ENCODE results near the gene CNIH1. TPM values are rescaled to one million over a fixed set of nuclear protein-coding genes. Genes with fewer than 3 reads are reported as not detected.

The CNIH1 gene
- polyA plus RNA-seq (2013, experiment 1 of 2; ENCODE audit: insufficient read length): 144 TPM
- polyA plus RNA-seq (2013, experiment 2 of 2; ENCODE audit: insufficient read length): 128 TPM

- peak; percentile 91 for DNase-seq
These were observed at the start of gene CNIH1 for GRCh38 chr14:54440873-54441868. Gene CNIH1, minus strand, starts transcription at chr14:54441374. Its CDS starts 47 bp downstream, at chr14:54441327.

DNA sequence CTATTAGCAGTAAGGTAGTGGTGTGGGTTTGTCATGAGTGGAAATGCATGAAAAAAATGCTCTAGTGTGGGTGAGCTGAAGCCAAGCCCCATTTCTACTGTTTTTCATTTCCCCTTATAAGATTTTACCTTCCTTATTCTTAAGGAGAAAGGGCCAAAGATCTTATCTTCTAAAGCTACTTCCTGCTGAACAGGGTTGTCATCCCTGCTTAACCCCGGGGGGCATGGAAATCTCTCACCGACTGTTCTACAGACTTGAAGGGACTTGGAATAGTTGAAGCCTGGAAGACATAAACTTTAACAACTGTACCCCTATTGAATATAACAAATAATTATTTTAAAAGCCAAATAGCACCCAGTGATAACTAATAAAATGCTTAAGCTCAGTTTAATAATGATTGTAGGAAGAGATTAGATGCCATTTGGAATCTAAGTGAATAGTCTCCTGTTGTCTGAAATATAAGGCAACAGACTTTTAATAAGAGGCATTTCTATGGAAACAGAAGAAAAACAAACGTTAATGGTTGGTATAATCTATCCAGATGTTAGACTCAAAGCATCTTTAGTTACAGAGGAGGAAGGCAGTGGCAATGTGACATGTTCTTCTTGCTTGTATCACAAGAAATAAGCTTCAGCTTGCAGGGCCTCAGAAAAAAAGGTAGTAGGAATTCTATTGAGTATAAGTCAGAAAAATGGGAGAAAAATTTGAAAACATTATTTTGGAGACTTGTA is 49.4 kb upstream of the CNIH1 start:
- no peak for DNase-seq

- no peak for DNase-seq
These were observed 48.7 kb upstream of the CNIH1 start for GRCh38 chr14:54489731-54490444.

- DNase-seq: no peak
These were observed 48.1 kb upstream of the CNIH1 start for GRCh38 chr14:54489318-54489683.

DNA sequence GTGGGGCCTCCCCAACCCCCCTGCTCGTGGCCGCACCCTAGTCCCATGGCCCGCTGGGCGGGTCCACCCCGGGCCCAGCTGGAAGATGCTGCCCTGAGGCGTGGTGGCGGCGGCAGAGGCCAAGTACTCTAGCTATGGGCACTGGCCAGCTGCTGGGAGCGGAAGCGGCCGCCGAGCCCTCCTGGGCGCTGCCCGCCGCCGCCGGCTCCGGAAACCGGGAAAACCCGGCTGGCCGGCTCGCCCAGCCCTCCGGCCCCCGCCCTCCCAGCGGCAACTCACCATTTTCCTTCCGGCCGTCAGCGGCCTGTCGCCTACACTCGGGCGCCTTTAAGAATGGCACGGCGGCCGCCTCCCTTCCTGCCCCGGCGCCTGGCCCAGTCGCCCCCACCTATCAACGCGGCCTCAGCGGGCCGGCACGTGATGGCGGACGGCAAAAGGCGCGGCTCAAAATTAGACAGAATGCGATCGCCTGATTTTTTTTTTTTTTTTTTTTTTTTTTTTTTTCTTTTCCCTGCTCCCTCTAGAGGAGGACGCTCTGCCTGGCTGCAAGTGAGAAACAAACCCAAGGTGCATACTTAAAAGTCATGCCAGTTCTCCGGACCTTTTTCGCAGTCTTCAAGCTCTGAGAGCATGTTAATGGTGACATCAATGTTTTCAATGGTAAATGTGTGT is 47.6 kb upstream of the CNIH1 start, which contains the start of gene GMFB:
Gene GMFB, minus strand, starts transcription at position 335 of the 672 bp plus-strand sequence. Its CDS starts 53 bp downstream, at position 282.
- DNase-seq: peak; percentile 95

GRCh38 chr14:54488318-54488645 is 47.1 kb upstream of the CNIH1 start:
- no peak for DNase-seq

DNA sequence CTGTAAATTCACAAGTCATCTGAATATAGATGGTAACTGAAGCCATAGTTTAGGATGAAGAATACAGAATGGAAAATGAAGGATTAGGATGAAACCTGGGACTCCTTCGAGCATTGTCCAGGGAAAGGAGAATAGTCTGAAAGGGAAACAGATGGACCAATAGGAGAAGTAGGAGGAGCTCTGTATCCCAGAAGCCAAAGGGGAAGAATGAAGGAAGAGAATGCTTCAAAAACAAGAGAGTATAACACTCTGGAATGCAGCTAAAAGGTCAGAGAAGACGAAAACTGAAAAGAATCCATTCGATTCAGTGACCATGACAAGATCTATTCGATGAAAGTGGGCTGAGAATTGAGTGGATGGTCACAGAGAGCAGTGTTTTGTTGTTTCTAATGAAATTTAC is 46.6 kb upstream of the CNIH1 start:
- peak; percentile 73 for DNase-seq

DNA sequence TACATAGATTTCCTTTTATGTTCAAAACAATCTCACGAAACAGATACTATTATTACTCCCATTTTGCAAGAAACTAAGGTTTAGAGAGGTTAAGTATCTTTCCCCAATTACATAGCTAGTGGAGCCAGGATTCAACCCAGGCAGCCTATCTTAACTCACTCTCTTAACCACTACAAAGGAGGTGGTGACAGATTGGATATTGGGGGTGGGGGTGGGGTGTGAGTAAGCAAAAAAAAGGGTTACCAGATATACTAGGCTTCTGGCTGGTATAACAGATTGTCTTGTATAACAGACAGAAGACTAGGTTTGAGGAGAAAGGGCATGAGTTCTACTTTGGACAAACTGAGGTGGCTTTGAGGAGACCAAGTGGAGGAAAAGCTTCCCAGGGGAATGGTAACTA is 45.5 kb upstream of the CNIH1 start:
- no peak for DNase-seq

- DNase-seq: no peak
These were observed 42.7 kb upstream of the CNIH1 start for GRCh38 chr14:54483846-54484245.

- DNase-seq: no peak
These were observed 42.0 kb upstream of the CNIH1 start for GRCh38 chr14:54483073-54483745.

DNA sequence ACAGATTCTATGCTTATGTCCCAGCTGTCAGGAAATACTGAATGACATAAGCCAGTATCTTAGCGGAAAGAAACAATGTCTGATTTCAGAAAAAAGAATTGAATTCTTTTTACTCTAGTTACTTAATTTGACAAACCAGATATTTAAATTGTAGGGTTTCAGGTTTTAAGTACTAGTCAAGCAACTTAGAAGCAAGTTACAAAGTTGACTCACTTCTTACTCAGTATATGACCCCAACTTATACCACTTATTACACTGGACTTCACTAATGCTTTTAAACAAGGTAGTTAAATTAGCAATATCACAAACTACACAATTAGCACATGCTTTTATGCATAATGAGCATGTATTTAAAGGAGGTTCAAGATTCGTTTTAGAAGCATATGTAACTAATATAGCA is 40.5 kb upstream of the CNIH1 start:
- no peak for DNase-seq

DNA sequence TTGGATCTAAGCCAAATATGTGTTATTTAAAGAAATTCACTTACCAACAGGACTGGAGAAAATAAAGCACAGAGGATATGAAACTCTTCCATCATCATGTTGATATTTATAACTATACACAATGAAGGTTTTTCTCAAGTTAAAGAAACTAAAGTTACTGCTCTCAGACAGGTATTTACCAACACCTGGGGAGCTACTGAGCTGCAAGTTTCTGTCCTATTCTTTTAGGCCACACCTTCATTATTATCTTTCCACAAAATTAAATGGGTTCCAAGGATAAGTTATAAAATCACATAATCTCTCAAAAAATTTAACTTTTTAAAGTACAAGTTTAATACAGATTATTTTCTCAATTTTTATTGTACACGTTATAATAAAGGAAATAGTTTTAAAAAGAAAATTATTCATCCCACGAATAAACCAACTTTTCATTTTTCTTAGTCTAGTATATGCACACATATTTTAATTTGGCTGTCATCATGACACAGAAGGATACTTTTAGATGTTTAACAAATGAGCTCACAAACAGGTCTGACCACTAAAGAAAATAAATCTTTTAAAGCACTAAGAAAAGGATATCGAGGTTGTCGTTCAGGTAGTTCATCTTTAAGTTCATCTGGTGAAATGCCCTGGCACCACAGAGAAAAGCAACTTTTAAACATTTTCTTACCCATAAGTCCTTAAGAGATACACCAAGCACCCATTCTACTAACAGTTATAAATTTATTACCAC is 39.8 kb upstream of the CNIH1 start:
- DNase-seq: peak; percentile 25

GRCh38 chr14:54478636-54479215 is 37.6 kb upstream of the CNIH1 start:
- DNase-seq: no peak

DNA sequence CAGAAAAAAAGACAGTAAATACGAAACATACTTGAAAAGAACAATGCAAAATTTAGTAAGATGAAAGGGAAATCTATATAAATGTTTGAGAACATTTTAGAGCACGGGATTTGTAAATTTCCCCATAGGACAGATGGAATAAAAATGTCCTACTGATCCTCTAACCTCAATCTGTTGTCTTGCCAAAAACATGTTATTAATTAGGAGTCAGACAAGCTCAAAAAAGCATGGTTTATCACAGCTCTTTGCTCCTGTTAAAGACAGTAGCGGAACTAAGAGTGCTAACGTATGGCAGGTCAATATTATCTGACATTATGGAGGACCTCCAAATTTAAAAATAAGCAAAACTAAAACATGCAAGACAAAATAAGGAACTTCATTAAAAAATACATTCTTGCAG is 34.7 kb upstream of the CNIH1 start:
- DNase-seq: no peak

DNA sequence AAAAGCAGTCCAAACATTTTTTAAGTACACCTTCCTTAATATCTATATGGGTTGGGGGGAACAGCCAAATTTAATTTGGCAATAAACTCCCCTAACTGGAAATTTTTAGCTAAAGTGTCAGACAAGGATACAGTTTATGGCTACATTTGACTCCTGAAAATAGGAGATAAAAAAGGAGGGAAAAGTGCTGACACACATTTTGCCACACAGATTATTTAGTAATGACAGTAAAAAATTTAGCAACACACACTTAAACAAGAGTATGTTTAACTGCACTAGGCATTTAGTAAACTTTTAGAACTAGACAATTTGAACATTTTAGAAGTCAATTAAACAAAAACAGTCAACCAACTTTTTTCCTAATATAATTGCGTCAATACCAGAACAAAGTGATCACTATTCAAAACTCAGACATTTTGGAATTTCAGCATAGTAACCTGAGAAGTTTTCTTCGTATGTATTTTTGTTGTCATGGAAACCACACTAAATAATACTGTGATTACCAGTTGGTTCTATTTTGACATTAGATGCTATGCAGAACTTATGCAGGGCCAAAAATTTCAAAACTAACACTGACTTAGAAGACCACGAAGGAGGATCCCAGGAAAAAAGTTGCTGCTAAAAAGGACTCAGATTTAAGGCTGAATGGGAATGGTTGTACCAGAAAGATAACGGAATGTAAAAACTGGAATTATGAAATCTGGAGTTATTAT is 34.2 kb upstream of the CNIH1 start:
- DNase-seq: peak; percentile 9

- DNase-seq: no peak
These were observed 33.1 kb upstream of the CNIH1 start for GRCh38 chr14:54474232-54474793.

DNA sequence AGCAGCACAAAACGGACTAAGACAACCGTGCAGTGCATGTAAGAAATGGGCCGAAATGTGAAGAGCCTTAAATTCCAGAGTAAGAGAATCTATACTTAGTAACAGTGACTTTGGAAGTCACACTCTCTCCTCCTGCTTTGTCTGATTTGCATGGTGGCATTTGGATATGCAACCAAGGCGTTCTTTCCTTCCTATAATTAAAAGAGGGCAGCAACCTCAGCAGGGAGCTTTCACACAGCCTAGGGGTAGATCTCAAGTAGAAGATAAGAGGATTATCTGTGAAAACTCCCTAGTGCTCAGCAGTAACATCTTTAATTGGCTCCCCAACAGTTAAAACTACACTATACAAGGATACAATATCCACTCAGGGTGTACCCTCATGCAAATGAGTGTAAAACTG is 31.1 kb upstream of the CNIH1 start:
- no peak for DNase-seq

DNA sequence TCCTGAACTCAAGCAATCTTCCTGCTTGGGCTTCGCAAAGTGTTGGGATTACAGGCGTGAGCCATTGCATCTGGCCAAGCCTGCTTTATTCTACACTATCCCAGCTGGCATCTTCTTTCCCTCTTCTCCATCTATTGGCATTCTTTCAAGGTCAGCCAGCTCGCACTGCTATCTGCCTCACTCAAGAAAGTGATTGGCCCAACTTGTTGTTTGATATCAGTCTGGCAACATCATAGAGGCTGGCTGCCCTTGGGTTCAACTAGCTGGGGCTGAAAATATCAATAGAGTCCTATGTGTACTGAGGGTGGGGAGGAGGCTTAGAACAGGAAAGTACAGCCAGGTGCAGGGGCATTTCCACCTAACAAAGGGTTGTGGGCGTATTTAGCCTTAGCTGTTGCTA is 30.5 kb upstream of the CNIH1 start:
- DNase-seq: no peak

DNA sequence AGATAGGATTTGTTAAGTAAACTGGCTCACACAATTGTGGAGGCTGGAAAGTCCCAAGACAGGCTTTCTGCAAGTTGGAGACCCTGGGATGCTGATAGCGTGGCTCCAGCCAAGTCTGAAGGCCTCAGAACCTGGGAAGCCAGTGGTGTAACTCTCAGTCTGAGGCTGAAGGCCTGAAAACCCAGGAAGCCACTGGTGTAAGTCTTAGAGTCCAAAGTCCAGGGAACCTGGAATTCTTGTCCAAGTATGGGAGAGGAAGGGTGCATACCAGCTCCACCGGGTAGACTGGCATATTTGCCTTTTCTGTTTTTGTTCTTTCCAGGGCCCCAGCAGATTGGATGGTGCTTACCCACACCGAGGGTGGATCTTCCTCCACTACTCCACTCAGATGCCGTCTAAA is 29.5 kb upstream of the CNIH1 start:
- no peak for DNase-seq

DNA sequence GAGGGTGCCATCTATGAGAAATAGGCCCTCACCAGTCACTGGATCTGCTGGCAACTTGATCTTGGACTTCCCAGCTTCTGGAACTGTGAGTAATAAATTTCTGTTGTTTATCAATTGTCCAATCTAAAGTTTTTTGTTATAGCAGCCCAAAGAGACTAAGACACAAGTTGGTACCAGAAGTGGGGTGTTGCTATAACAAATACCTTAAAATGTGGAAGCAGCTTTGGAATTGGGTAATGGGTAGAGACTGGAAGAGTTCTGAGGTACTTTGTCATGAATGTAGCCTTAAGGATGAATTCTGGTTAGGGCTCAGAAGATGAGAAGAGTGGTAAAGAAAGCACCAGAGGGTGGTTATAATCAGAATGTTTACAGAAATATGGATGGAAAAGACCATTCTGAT is 26.1 kb upstream of the CNIH1 start:
- no peak for DNase-seq
